Right kidney (tissue), 1 donor: ENCODE measurements around the gene SPIN1.

Experiments
- DNase-seq: peaks from one replicate; pipeline ENCODE4 v3.0.0-alpha.2; 2016

Gene SPIN1

GRCh38 chr9:88497224-88497623 lies 109.0 kb downstream of the SPIN1 start:
- DNase-seq: no peak

GRCh38 chr9:88498880-88499279 lies 110.6 kb downstream of the SPIN1 start:
- no peak for DNase-seq

DNA sequence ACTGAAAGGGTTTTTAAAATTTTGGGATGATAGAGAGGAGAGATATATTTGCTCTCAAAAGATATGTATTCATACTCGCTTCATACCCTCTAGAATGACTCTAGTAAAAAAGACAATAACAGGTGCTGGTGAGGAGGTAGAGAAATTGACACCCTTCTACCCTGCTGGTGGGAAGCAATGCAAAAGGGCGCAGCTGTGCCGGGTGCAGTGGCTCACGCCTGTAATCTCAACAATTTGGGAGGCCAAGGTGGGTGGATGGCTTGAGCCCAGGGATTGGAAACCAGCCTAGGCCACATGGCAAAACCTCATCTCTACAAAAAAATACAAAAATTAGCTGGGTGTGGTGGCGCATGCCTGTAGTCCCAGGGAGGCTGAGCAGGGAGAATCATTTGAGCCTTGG lies 112.8 kb downstream of the SPIN1 start:
- no peak for DNase-seq

GRCh38 chr9:88502552-88503034 lies 114.3 kb downstream of the SPIN1 start:
- DNase-seq: peak; percentile 41

- peak; percentile 18 for DNase-seq
Measured at GRCh38 chr9:88503081-88503844, 115.0 kb downstream of the SPIN1 start.

DNA sequence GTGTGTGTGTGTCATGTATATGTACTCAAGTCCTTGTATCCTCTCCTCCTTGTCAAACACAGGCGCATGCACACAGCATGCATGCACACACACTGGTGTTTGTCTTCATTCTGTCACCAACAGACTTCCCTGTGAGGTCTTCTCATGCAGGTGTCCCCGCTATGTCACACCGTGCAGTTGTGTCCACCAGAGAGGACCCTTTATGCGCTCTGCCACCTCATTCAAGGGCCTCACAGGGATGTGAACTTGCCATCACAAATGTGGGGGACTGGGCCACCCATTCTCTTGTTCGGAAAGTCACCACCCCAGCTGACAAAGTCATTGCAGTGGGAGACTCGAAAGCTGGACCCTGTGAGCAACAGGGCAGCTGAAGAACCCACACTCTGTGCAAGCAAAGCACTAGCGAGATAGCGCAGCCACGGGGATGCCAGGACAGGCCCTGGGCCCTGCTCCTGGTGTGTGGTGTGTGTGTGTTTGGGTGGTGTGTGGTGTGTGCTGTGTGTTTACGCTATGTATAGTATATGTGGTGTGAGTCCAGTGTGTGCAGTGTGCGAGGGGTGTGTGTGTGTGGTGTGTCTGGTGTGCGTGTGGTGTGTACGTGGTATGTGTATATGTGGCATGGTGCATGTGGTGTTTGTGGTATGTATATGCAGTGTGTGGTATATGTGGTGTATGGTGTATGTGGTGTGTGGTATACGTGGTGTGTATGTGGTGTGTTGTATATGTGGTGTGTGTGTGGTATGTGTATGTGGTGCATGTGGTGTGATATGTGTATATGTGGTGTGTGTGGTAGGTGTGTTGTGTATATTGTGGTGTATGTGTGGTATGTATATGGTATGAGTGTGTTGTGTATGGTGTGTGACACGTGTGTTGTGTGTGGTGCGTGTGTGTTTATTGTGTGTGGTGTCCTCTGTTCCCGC lies 115.9 kb downstream of the SPIN1 start:
- no peak for DNase-seq

DNA sequence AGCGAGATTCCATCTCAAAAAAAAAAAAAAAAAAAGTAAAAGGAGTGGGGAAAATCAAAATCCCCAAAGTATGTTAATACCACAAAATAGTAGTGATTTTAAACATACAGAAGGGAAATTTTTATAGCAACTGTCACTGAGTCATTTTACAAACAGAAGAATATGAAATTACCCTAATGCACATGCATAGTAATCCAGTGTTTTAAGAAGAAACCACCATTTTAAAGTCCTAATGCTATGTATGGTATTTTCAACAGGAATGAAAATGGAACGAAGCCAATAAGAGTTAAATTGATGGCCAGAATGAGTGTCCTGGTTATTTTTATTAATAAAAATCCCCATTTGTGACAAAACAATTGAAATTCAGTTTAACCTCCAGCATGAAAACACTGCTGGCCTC lies 120.1 kb downstream of the SPIN1 start:
- no peak for DNase-seq

GRCh38 chr9:88511906-88512305 lies 123.7 kb downstream of the SPIN1 start:
- DNase-seq: no peak

DNA sequence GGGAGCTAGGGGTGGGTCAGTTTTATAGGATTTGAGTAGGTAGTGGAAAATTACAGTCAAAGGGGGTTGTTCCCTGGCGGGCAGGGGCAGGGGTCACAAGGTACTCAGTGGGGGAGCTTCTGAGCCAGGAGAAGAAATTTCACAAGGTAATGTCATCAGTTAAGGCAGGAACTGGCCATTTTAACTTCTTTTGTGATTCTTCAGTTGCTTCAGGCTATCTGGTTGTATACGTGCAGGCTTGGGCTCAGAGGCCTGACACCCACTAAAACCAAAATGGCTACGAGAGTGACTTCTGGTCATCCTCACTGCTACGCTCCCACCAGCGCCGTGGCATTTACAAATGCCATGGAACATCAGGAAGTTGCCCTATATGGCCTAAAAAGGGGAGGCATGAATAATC lies 126.0 kb downstream of the SPIN1 start:
- no peak for DNase-seq

DNA sequence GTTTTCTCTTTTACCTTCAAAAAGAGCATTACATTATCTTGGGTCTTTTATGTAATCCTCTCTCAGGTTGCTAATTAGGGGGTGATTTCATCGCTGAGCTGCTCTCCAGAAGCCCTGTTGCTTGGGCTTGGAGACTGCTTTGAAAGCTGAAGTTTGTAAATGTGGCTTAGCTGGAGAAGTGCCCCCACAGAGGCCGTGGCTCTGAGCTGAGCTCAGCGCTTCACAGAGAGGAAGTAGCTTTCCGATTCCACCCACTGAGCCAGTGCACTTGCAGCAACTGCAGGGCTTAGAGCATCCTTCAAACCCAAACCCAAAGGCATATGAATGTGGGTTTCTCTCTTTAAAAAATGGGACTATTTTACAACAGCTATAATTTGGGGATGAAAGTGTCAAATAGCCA lies 133.1 kb downstream of the SPIN1 start:
- no peak for DNase-seq

- no peak for DNase-seq
Measured at GRCh38 chr9:88522360-88522759, 134.1 kb downstream of the SPIN1 start.

DNA sequence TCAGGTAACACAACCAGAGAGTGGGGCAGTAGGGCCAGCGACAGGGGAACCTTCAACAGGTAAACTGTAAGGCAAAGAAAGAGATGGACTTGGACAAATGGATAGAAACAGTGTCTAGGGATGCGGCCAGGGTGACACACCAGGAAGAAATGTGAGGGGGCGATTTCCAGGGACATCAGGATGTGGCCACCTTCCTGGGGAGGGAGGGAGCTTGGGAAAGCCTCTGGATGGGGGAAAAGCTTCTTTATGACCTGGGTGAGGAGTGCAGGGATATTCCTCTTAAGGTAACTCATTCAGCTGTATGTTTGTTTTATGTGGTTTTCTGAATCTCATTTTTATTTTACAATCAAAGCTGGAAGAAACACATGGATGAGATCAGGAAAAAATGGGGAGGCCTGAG lies 134.8 kb downstream of the SPIN1 start:
- DNase-seq: no peak

DNA sequence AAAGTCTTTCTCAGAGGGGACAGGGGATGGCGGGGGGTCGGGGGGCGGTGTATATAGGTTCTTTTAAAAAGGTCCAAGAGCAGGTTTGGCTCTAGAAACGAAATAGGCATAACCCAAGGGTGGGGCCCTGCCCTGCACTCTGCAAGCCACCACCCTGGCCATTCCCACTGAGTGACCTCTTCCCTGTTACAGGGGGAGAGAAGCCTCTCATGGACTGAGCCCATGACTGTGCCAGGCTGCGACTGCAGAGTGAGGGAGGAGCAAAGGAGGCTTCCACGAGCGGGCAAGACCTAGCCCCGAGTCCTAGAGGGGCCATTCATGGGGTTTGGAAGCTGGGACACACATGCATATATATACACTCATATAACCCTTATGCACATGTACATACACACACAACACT lies 136.7 kb downstream of the SPIN1 start:
- DNase-seq: no peak

DNA sequence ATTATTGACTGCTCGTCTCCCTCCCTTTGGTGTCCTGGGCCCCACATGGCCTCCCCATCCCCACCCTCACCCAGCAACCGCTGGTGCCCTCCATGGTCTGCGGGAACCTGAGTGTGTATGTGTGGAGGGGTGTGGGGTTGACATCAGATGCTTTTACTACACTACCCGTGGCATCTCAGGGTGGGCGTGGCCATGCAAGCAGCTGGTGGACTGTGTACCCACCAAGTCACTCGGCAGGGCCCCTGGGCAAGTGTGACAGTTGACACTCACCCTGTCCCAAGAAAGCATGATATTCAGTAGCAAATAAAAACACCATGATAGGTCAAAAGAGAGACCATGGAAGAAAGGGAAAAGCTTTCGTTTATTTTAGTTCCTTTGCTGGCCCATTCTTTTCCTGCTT lies 139.4 kb downstream of the SPIN1 start:
- no peak for DNase-seq
